Activated T-cell treated with anti-CD3 and anti-CD28 coated beads, Interleukin-2, amount 50 U/mL, for 72 hours (primary cell): ENCODE measurements around the gene GDF2. TPM values are rescaled to one million over a fixed set of nuclear protein-coding genes. Genes with fewer than 3 reads are reported as not detected.

Experiments
- ATAC-seq, 2 donors: fragments of 150-1000 bp; cut with Tn5 transposase; replicated peaks in 1 of 2; 2 replicates each; pipeline ENCODE4 v1.10.0; 2021; ENCODE audit warnings: moderate library complexity in 2 of 2, mild to moderate bottlenecking in 1 of 2
- DNase-seq, 2 donors: peaks; one replicate each; pipeline ENCODE4 v3.0.0; 2021 to 2022; ENCODE audit warnings: mixed read lengths in 1 of 2
- H3K27ac Mint-ChIP-seq: one replicate; pipeline ENCODE4 v1.8.0; 2022; ENCODE audit warnings: mild to moderate bottlenecking, moderate library complexity, mixed read lengths
- H3K27me3 Mint-ChIP-seq: one replicate; pipeline ENCODE4 v1.8.0; 2022; ENCODE audit warnings: low read depth, mixed read lengths
- H3K36me3 Mint-ChIP-seq, 2 donors: one replicate each; pipeline ENCODE4 v1.8.0; 2022; ENCODE audit warnings: mixed read lengths in 2 of 2, mild to moderate bottlenecking in 1 of 2; ENCODE audit not compliant: insufficient read depth in 2 of 2
- H3K4me1 Mint-ChIP-seq: one replicate; pipeline ENCODE4 v1.8.0; 2022; ENCODE audit warnings: low read depth, mixed read lengths
- H3K4me3 Mint-ChIP-seq, 2 donors: one replicate each; pipeline ENCODE4 v1.8.0; 2022; ENCODE audit warnings: mild to moderate bottlenecking in 2 of 2, mixed read lengths in 2 of 2, moderate library complexity in 2 of 2
- H3K9me3 Mint-ChIP-seq, 2 donors: one replicate each; pipeline ENCODE4 v1.8.0; 2022; ENCODE audit warnings: mixed read lengths in 2 of 2
- total RNA-seq, 2 donors: library from RNA; stranded (reverse); gene quantifications; one replicate each; pipeline ENCODE4 v1.2.3, GENCODE V29; 2022

The GDF2 gene
- total RNA-seq, 2 donors from 2014 or later = not detected

DNA sequence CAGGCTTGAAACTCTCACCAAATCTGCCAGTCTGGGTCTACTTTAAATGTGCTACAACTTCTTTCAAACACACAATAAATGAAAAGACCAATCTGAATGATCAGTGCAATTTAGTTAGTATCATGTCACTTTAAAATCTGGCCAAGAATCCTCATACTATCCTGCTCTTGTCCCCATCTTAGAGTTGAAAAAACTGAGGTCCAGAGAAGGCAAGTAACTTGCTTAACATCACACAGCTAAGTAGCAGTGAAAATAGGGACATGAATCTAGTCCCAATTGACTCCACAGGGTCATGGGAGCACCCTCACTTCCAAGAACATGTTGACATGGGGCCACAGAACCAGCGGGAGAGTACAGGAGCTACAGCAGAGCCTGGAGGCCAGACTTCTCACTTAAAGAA lies 25.3 kb upstream of the GDF2 start:
- no peak for ATAC-seq
- peaks cover 23% of the 10 kb centered on the region for H3K27me3 Mint-ChIP-seq
- peaks cover 6% of the 10 kb centered on the region for H3K4me1 Mint-ChIP-seq

GRCh38 chr10:47297866-47298540 lies 24.3 kb upstream of the GDF2 start:
- Mint-ChIP-seq H3K4me1 (peaks cover 6% of the 10 kb centered on the region), H3K27ac (no peak overlapping the region), H3K36me3 (no peaks in the 10 kb centered on the region), H3K4me3 (no peak overlapping the region), H3K27me3 (peaks cover 23% of the 10 kb centered on the region), H3K9me3 (no peaks in the 10 kb centered on the region)
- DNase-seq (no peak), ATAC-seq (no peak)

More for the DNA sequence above, 25.3 kb upstream of the GDF2 start:
- no peaks in the 10 kb centered on the region for H3K36me3 Mint-ChIP-seq
- no peak overlapping the region for H3K4me3 Mint-ChIP-seq
- H3K9me3 Mint-ChIP-seq = peaks cover 0 to 2% of the 10 kb centered on the region in 2 donors
- no peak overlapping the region for H3K27ac Mint-ChIP-seq
- DNase-seq = no peak

GRCh38 chr10:47298715-47299114 lies 23.5 kb upstream of the GDF2 start:
- DNase-seq = no peak
- Mint-ChIP-seq H3K9me3 (no peaks in the 10 kb centered on the region), H3K4me3 (no peak overlapping the region), H3K4me1 (peaks cover 6% of the 10 kb centered on the region), H3K27me3 (peaks cover 23% of the 10 kb centered on the region), H3K27ac (no peak overlapping the region), H3K36me3 (no peaks in the 10 kb centered on the region)
- ATAC-seq = no peak

- peak; percentile 11 to 14 for DNase-seq
- ATAC-seq = peak; percentile 41 to 58
- Mint-ChIP-seq H3K36me3 (no peaks in the 10 kb centered on the region), H3K4me1 (peaks cover 6% of the 10 kb centered on the region), H3K27me3 (peaks cover 23% of the 10 kb centered on the region), H3K9me3 (no peaks in the 10 kb centered on the region), H3K27ac (no peak within 1 kb of the TSS), H3K4me3 (peak within 1 kb of the TSS; percentile 79 to 81)
Observed at GRCh38 chr10:47299611-47300428, 22.4 kb upstream of the GDF2 start, which contains the start of gene GDF10. Gene GDF10 (plus strand): TSS chr10:47300197. CDS start chr10:47300652, 455 bp downstream.

GRCh38 chr10:47300429-47300931 lies 21.8 kb upstream of the GDF2 start:
- H3K27ac Mint-ChIP-seq = no peak overlapping the region
- peak in 1 of 2 donors; percentile 8 for DNase-seq
- H3K27me3 Mint-ChIP-seq = peaks cover 23% of the 10 kb centered on the region
- no peaks in the 10 kb centered on the region for H3K9me3 Mint-ChIP-seq
- ATAC-seq = peak; percentile 29 to 42
- H3K4me3 Mint-ChIP-seq = peak overlapping the region; percentile 79 to 81
- H3K36me3 Mint-ChIP-seq = no peaks in the 10 kb centered on the region
- H3K4me1 Mint-ChIP-seq = peaks cover 6% of the 10 kb centered on the region

GRCh38 chr10:47301833-47302232 lies 20.4 kb upstream of the GDF2 start:
- peaks cover 6% of the 10 kb centered on the region for H3K4me1 Mint-ChIP-seq
- no peaks in the 10 kb centered on the region for H3K36me3 Mint-ChIP-seq
- peaks cover 22% of the 10 kb centered on the region for H3K27me3 Mint-ChIP-seq
- H3K9me3 Mint-ChIP-seq = no peaks in the 10 kb centered on the region
- no peak overlapping the region for H3K27ac Mint-ChIP-seq
- DNase-seq (no peak), ATAC-seq (no peak)
- H3K4me3 Mint-ChIP-seq = no peak overlapping the region

DNA sequence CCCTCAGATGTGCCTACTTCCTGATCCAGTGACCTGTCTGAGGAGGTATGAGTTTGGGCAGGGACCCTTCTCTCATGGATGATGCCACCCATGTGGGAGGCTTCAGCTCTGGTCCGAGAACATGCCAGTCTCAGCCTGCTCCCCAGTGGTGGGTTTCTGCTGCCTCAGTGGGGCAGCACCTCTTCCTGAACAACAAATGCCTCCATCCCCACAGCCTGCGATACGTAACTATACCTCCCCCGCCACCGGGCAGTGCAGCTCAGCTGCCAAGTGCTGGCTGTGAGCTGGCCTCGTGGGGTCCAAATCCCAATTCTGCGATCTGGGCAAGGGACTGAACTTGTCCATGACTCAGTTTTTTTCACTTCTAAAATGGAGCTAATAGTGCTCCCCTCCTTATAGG lies 19.1 kb upstream of the GDF2 start:
- Mint-ChIP-seq H3K4me3 (no peak overlapping the region), H3K27me3 (peaks cover 14% of the 10 kb centered on the region), H3K4me1 (peaks cover 6% of the 10 kb centered on the region), H3K9me3 (no peaks in the 10 kb centered on the region), H3K27ac (no peak overlapping the region), H3K36me3 (no peaks in the 10 kb centered on the region)
- ATAC-seq = no peak
- DNase-seq = no peak

DNA sequence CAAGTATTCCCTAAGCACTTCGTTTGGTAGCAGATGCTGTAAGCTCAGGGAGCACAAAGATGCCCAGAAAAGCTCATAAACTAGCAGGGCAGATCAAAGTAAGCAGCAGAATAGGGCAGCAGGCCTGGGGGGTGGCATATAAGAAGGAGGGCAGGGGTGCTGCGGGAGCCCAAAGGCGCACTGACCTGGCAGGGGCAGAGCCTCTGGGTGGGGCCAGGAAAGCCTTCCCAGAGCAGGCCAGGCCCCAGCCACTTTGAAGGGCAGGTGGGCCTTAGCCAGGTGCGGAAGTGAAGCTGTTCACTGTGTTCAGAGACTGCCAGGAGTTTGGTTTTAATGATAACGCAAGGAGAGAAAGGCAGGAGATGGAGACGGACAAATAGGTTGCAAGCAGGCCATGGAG lies 18.4 kb upstream of the GDF2 start:
- no peak for DNase-seq
- H3K4me3 Mint-ChIP-seq = no peak overlapping the region
- H3K27me3 Mint-ChIP-seq = peaks cover 14% of the 10 kb centered on the region
- H3K9me3 Mint-ChIP-seq = no peaks in the 10 kb centered on the region
- peaks cover 6% of the 10 kb centered on the region for H3K4me1 Mint-ChIP-seq
- no peak for ATAC-seq
- no peak overlapping the region for H3K27ac Mint-ChIP-seq
- no peaks in the 10 kb centered on the region for H3K36me3 Mint-ChIP-seq

GRCh38 chr10:47305566-47305965 lies 16.7 kb upstream of the GDF2 start:
- H3K4me1 Mint-ChIP-seq = peaks cover 6% of the 10 kb centered on the region

GRCh38 chr10:47306387-47307210 lies 15.7 kb upstream of the GDF2 start:
- no peak overlapping the region for H3K4me3 Mint-ChIP-seq
- DNase-seq (no peak), ATAC-seq (no peak)
- no peaks in the 10 kb centered on the region for H3K36me3 Mint-ChIP-seq
- H3K27ac Mint-ChIP-seq = no peak overlapping the region
- no peaks in the 10 kb centered on the region for H3K9me3 Mint-ChIP-seq
- H3K4me1 Mint-ChIP-seq = peaks cover 6% of the 10 kb centered on the region
- H3K27me3 Mint-ChIP-seq = no peaks in the 10 kb centered on the region

More at GRCh38 chr10:47305566-47305965, 16.7 kb upstream of the GDF2 start:
- no peak for DNase-seq
- peaks cover 6% of the 10 kb centered on the region for H3K27me3 Mint-ChIP-seq
- no peak overlapping the region for H3K4me3 Mint-ChIP-seq
- H3K27ac Mint-ChIP-seq = no peak overlapping the region
- no peak for ATAC-seq
- no peaks in the 10 kb centered on the region for H3K9me3 Mint-ChIP-seq
- no peaks in the 10 kb centered on the region for H3K36me3 Mint-ChIP-seq

DNA sequence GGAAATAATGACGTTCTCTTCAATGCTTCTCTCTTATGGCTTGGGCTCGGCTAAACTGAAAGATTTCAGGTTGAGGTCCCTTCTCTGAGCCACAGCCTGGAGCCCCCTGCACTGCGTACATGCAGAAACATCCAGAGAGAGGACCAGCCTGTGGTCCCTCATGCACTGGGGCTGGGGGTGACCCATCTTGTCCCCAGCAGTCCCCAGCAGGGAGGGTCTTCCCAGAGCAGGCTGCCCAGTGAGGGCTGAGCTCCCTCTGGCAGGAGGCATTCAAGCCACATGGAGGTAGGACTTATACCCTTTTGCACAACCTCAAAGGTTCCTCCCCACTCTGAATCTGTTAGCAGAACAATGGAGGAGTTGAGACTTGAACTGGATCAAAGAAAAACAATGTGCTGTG lies 14.9 kb upstream of the GDF2 start:
- no peak overlapping the region for H3K4me3 Mint-ChIP-seq

GRCh38 chr10:47308775-47309174 lies 13.5 kb upstream of the GDF2 start:
- no peaks in the 10 kb centered on the region for H3K9me3 Mint-ChIP-seq
- no peak overlapping the region for H3K4me3 Mint-ChIP-seq
- no peaks in the 10 kb centered on the region for H3K27me3 Mint-ChIP-seq
- no peak overlapping the region for H3K27ac Mint-ChIP-seq
- ATAC-seq = no peak
- no peaks in the 10 kb centered on the region for H3K36me3 Mint-ChIP-seq
- no peak for DNase-seq
- H3K4me1 Mint-ChIP-seq = peaks cover 13% of the 10 kb centered on the region

More for the DNA sequence above, 14.9 kb upstream of the GDF2 start:
- H3K27me3 Mint-ChIP-seq = no peaks in the 10 kb centered on the region
- no peaks in the 10 kb centered on the region for H3K36me3 Mint-ChIP-seq
- no peak overlapping the region for H3K27ac Mint-ChIP-seq
- no peaks in the 10 kb centered on the region for H3K9me3 Mint-ChIP-seq
- DNase-seq (no peak), ATAC-seq (no peak)
- H3K4me1 Mint-ChIP-seq = peaks cover 13% of the 10 kb centered on the region
